Measurements from ENCODE around the gene PDZD2. TPM values are rescaled to one million over a fixed set of nuclear protein-coding genes. Genes with fewer than 3 reads are reported as not detected.
A peak's percentile ranks its signal among the peaks of the same experiment; 100 is the strongest.

Gene PDZD2
- polyA plus RNA-seq, 4 donors: 1.4 to 3.9 (median 3.7) TPM; not detected in 1

DNA sequence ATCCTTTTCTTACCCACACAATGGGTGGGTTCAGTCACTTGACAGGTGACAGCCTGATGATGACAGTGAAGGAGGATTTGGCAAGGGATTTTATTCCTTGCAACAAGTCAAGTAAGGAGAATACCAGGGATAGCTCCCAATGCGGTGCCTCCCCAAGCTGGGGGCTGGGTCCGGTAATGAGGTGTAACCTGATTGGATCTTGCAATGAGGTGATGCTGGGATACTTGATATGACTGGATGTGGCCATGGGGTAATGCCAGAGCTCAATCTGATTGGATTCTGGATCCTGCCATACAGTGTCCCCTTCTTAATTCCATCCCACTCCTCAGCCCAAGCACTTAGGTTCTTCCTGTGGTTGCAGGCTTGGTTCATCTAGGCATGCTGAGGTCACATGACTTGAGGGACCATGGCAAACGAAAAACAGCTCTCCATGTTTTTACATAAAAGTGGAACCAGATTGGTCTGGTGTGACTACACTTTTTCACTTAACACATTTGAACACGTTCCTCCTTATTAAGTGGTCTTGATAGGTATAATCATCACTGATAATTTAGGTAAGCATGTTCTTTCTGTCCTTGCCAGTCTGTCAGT is 181.1 kb downstream of the PDZD2 start:
- Histone ChIP-seq H3K9me3 (ENCODE audit: control insufficient read depth in 2 of 2, insufficient read depth in 1 of 2, low read depth in 1 of 2, low read length in 1 of 2) (no peaks in the 10 kb centered on the region), H3K4me1 (ENCODE audit: control insufficient read depth in 3 of 3, insufficient read depth in 2 of 3, low read depth in 1 of 3, low read length in 2 of 3) (no peaks in the 10 kb centered on the region), H3K27ac (ENCODE audit: low read depth in 1 of 3, low read length in 2 of 3) (no peak overlapping the region), H3K27me3 (ENCODE audit: control insufficient read depth in 3 of 3, insufficient read depth in 3 of 3, low read length in 3 of 3) (no peaks in the 10 kb centered on the region), H3K36me3 (ENCODE audit: control insufficient read depth in 3 of 3, insufficient read depth in 2 of 3, low read depth in 1 of 3, low read length in 3 of 3) (no peaks in the 10 kb centered on the region), H3K4me3 (ENCODE audit: low read depth in 1 of 3, low read length in 3 of 3) (no peak overlapping the region)
- FAIRE-seq (no peak), DNase-seq (no peak)
- WGBS, 3 donors: 56 to 78% (median 57%) methylated on average over 4 of the region's 4 CpGs

- Histone ChIP-seq H3K36me3 (ENCODE audit: control insufficient read depth in 3 of 3, insufficient read depth in 2 of 3, low read depth in 1 of 3, low read length in 3 of 3) (no peaks in the 10 kb centered on the region), H3K27me3 (ENCODE audit: control insufficient read depth in 3 of 3, insufficient read depth in 3 of 3, low read length in 3 of 3) (no peaks in the 10 kb centered on the region), H3K9me3 (ENCODE audit: control insufficient read depth in 2 of 2, insufficient read depth in 1 of 2, low read depth in 1 of 2, low read length in 1 of 2) (peaks cover 2 to 3% of the 10 kb centered on the region in 2 donors), H3K4me3 (ENCODE audit: low read depth in 1 of 3, low read length in 3 of 3) (no peak overlapping the region), H3K27ac (ENCODE audit: low read depth in 1 of 3, low read length in 2 of 3) (no peak overlapping the region), H3K4me1 (ENCODE audit: control insufficient read depth in 3 of 3, insufficient read depth in 2 of 3, low read depth in 1 of 3, low read length in 2 of 3) (no peaks in the 10 kb centered on the region)
- no peak for FAIRE-seq
- 23 to 56% (median 34%) methylated on average over 3 of the region's 3 CpGs for WGBS, 3 donors
- DNase-seq: no peak
These were observed 184.5 kb downstream of the PDZD2 start for GRCh38 chr5:31823472-31823871.

- H3K27ac ChIP-seq (ENCODE audit: low read depth in 1 of 3, low read length in 2 of 3): no peak overlapping the region
- H3K9me3 ChIP-seq (ENCODE audit: control insufficient read depth in 2 of 2, insufficient read depth in 1 of 2, low read depth in 1 of 2, low read length in 1 of 2): peaks cover 3 to 11% of the 10 kb centered on the region in 2 donors
- FAIRE-seq (no peak), DNase-seq (no peak)
- H3K36me3 ChIP-seq (ENCODE audit: control insufficient read depth in 3 of 3, insufficient read depth in 2 of 3, low read depth in 1 of 3, low read length in 3 of 3): no peaks in the 10 kb centered on the region
- no peaks in the 10 kb centered on the region for H3K27me3 ChIP-seq (ENCODE audit: control insufficient read depth in 3 of 3, insufficient read depth in 3 of 3, low read length in 3 of 3)
- WGBS, 3 donors: 48 to 55% (median 55%) methylated on average over 8 of the region's 8 CpGs
- H3K4me1 ChIP-seq (ENCODE audit: control insufficient read depth in 3 of 3, insufficient read depth in 2 of 3, low read depth in 1 of 3, low read length in 2 of 3): no peaks in the 10 kb centered on the region
- no peak overlapping the region for H3K4me3 ChIP-seq (ENCODE audit: low read depth in 1 of 3, low read length in 3 of 3)
These were observed 186.1 kb downstream of the PDZD2 start for GRCh38 chr5:31824869-31825517.

DNA sequence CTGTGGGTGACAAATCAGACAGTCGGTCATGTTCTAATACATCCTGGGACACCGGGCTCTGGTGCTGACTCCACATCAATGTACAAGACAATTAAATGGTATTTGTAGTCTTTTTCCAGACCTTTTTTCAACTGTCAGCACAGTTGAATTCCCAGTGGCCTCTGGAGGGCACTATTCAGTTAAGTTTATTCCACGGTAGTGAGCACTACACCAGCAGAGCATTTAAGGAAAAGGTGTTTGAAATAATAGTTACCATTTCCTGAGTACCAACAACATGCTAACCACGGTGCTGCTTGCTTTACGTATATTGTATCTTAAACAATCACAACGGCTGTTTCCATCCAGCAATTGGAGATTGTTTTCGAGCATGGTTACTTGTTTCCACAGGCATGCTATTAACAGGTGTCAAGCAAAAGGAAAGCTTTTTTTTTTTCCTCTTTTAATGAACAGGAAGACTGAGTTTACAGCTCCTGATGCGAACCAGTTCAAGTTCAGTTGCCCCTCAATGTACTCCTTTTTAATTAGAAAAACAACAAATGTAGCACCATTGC is 186.7 kb downstream of the PDZD2 start:
- H3K4me3 ChIP-seq (ENCODE audit: low read depth in 1 of 3, low read length in 3 of 3): no peak overlapping the region
- H3K27ac ChIP-seq (ENCODE audit: low read depth in 1 of 3, low read length in 2 of 3): no peak overlapping the region
- H3K36me3 ChIP-seq (ENCODE audit: control insufficient read depth in 3 of 3, insufficient read depth in 2 of 3, low read depth in 1 of 3, low read length in 3 of 3): no peaks in the 10 kb centered on the region
- peaks cover 3 to 11% of the 10 kb centered on the region in 2 donors for H3K9me3 ChIP-seq (ENCODE audit: control insufficient read depth in 2 of 2, insufficient read depth in 1 of 2, low read depth in 1 of 2, low read length in 1 of 2)
- DNase-seq (peak; percentile 37 to 49), FAIRE-seq (no peak)
- no peaks in the 10 kb centered on the region for H3K27me3 ChIP-seq (ENCODE audit: control insufficient read depth in 3 of 3, insufficient read depth in 3 of 3, low read length in 3 of 3)
- H3K4me1 ChIP-seq (ENCODE audit: control insufficient read depth in 3 of 3, insufficient read depth in 2 of 3, low read depth in 1 of 3, low read length in 2 of 3): no peaks in the 10 kb centered on the region
- WGBS, 3 donors: 12 to 18% (median 12%) methylated on average over 8 of the region's 8 CpGs

DNA sequence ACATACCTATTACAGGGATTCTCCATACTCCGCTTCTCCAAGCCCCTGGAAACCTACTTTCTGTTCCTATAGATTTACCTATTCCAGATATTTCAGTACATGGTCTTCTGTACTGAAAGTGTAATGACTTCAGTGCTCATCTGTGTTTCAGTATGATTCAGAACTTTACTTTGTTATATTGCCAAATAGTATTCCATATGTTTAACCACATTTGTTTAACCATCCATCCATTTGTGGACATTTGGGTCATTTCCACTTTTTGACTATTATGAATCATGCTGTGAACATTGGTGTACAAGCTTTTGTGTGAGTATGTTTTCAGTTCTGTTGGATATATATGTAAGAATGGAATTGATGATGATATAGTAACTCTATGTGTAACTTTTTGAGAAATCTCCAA is 188.9 kb downstream of the PDZD2 start:
- no peak overlapping the region for H3K27ac ChIP-seq (ENCODE audit: low read depth in 1 of 3, low read length in 2 of 3)
- H3K9me3 ChIP-seq (ENCODE audit: control insufficient read depth in 2 of 2, insufficient read depth in 1 of 2, low read depth in 1 of 2, low read length in 1 of 2): peaks cover 3 to 11% of the 10 kb centered on the region in 2 donors
- no peaks in the 10 kb centered on the region for H3K27me3 ChIP-seq (ENCODE audit: control insufficient read depth in 3 of 3, insufficient read depth in 3 of 3, low read length in 3 of 3)
- no peak overlapping the region for H3K4me3 ChIP-seq (ENCODE audit: low read depth in 1 of 3, low read length in 3 of 3)
- 94 to 100% (median 94%) methylated on average over 1 of the region's 1 CpG for WGBS, 3 donors
- no peaks in the 10 kb centered on the region for H3K4me1 ChIP-seq (ENCODE audit: control insufficient read depth in 3 of 3, insufficient read depth in 2 of 3, low read depth in 1 of 3, low read length in 2 of 3)
- FAIRE-seq (no peak), DNase-seq (no peak)
- H3K36me3 ChIP-seq (ENCODE audit: control insufficient read depth in 3 of 3, insufficient read depth in 2 of 3, low read depth in 1 of 3, low read length in 3 of 3): no peaks in the 10 kb centered on the region

GRCh38 chr5:31832966-31833365 is 194.0 kb downstream of the PDZD2 start:
- 61 to 73% (median 61%) methylated on average over 4 of the region's 4 CpGs for WGBS, 3 donors
- FAIRE-seq: no peak

DNA sequence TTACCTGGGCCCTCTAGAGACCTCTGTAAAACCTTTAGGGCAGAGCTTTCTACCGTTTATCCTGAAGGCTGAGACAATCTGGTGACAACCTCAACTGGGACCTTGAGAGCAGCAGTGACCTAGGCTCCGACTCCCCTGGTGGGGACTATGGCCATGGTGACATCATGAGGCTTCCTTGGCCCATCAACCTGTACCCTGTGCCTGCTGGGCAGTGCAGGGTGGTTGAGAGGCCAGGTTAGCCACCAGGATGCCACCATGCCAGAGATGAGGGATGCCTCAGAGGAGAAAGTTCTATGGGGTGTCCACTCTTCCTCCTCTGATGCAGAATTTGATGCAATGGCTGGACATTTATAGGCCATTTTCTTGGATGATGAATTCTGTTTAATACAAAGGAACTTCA is 194.8 kb downstream of the PDZD2 start:
- Histone ChIP-seq H3K4me3 (ENCODE audit: low read depth in 1 of 3, low read length in 3 of 3) (no peak overlapping the region), H3K27ac (ENCODE audit: low read depth in 1 of 3, low read length in 2 of 3) (no peak overlapping the region), H3K4me1 (ENCODE audit: control insufficient read depth in 3 of 3, insufficient read depth in 2 of 3, low read depth in 1 of 3, low read length in 2 of 3) (no peaks in the 10 kb centered on the region), H3K27me3 (ENCODE audit: control insufficient read depth in 3 of 3, insufficient read depth in 3 of 3, low read length in 3 of 3) (no peaks in the 10 kb centered on the region), H3K36me3 (ENCODE audit: control insufficient read depth in 3 of 3, insufficient read depth in 2 of 3, low read depth in 1 of 3, low read length in 3 of 3) (no peaks in the 10 kb centered on the region), H3K9me3 (ENCODE audit: control insufficient read depth in 2 of 2, insufficient read depth in 1 of 2, low read depth in 1 of 2, low read length in 1 of 2) (peaks cover 0 to 6% of the 10 kb centered on the region in 2 donors)
- FAIRE-seq: no peak
- DNase-seq: no peak
- 52 to 88% (median 78%) methylated on average over 2 of the region's 2 CpGs for WGBS, 3 donors

More at GRCh38 chr5:31832966-31833365, 194.0 kb downstream of the PDZD2 start:
- Histone ChIP-seq H3K27ac (ENCODE audit: low read depth in 1 of 3, low read length in 2 of 3) (no peak overlapping the region), H3K4me1 (ENCODE audit: control insufficient read depth in 3 of 3, insufficient read depth in 2 of 3, low read depth in 1 of 3, low read length in 2 of 3) (no peaks in the 10 kb centered on the region), H3K9me3 (ENCODE audit: control insufficient read depth in 2 of 2, insufficient read depth in 1 of 2, low read depth in 1 of 2, low read length in 1 of 2) (peaks cover 3 to 11% of the 10 kb centered on the region in 2 donors), H3K27me3 (ENCODE audit: control insufficient read depth in 3 of 3, insufficient read depth in 3 of 3, low read length in 3 of 3) (no peaks in the 10 kb centered on the region), H3K36me3 (ENCODE audit: control insufficient read depth in 3 of 3, insufficient read depth in 2 of 3, low read depth in 1 of 3, low read length in 3 of 3) (no peaks in the 10 kb centered on the region), H3K4me3 (ENCODE audit: low read depth in 1 of 3, low read length in 3 of 3) (no peak overlapping the region)
- DNase-seq: no peak

- DNase-seq (peak in 1 of 2 donors; percentile 7), FAIRE-seq (no peak)
- no peaks in the 10 kb centered on the region for H3K27me3 ChIP-seq (ENCODE audit: control insufficient read depth in 3 of 3, insufficient read depth in 3 of 3, low read length in 3 of 3)
- H3K4me1 ChIP-seq (ENCODE audit: control insufficient read depth in 3 of 3, insufficient read depth in 2 of 3, low read depth in 1 of 3, low read length in 2 of 3): no peaks in the 10 kb centered on the region
- H3K9me3 ChIP-seq (ENCODE audit: control insufficient read depth in 2 of 2, insufficient read depth in 1 of 2, low read depth in 1 of 2, low read length in 1 of 2): no peaks in the 10 kb centered on the region
- 59 to 66% (median 59%) methylated on average over 10 of the region's 10 CpGs for WGBS, 3 donors
- no peaks in the 10 kb centered on the region for H3K36me3 ChIP-seq (ENCODE audit: control insufficient read depth in 3 of 3, insufficient read depth in 2 of 3, low read depth in 1 of 3, low read length in 3 of 3)
- no peak overlapping the region for H3K4me3 ChIP-seq (ENCODE audit: low read depth in 1 of 3, low read length in 3 of 3)
- H3K27ac ChIP-seq (ENCODE audit: low read depth in 1 of 3, low read length in 2 of 3): no peak overlapping the region
These were observed 205.9 kb downstream of the PDZD2 start for GRCh38 chr5:31844622-31845345.
